Uterine smooth muscle cell (primary cell): ENCODE results near the gene ZNF768. TPM values are rescaled to one million over a fixed set of nuclear protein-coding genes. Genes with fewer than 3 reads are reported as not detected.

Source experiments
- total RNA-seq: library from RNA; depleted of rRNA; stranded (reverse); fragments of >200 nt; gene quantifications from 2 replicates; pipeline ENCODE4 v1.2.3, GENCODE V29; 2014

ZNF768 gene
- 20.3 and 21.6 TPM in 2 replicates for total RNA-seq

GRCh38 chr16:30526137-30526822 is at the start of gene ZNF768:
TSS of gene ZNF768 (minus strand) at chr16:30526566. CDS start at chr16:30526413, 153 bp downstream.

GRCh38 chr16:30571445-30572322 is 45.3 kb upstream of the ZNF768 start, which contains the start of gene ZNF688:
TSS of gene ZNF688 (minus strand) at chr16:30571714. CDS start at chr16:30571629, 85 bp downstream.

GRCh38 chr16:30557957-30558788 is 31.8 kb upstream of the ZNF768 start, which contains the start of gene ZNF764:
TSS of gene ZNF764 (minus strand) at chr16:30558374. CDS start at chr16:30558182, 192 bp downstream.

GRCh38 chr16:30534368-30535105 is 8.2 kb upstream of the ZNF768 start, which contains the start of gene ZNF747:
TSS of gene ZNF747 (minus strand) at chr16:30534858. CDS start at chr16:30534679, 179 bp downstream.

Other genes with a start within 250 kb of the ZNF768 start
- gene CD2BP2, start 171.3 kb downstream of the ZNF768 start, total RNA-seq, result 37.9 and 41.6 TPM in 2 replicates
- 34.7 and 40.4 TPM in 2 replicates for gene TBC1D10B, start 156.1 kb downstream of the ZNF768 start, total RNA-seq
- 0.75 TPM in 1 of 2 replicates, not detected in the other for gene MYL11, start 151.8 kb downstream of the ZNF768 start, total RNA-seq
- 0.25 TPM in 1 of 2 replicates, not detected in the other for gene SEPTIN1, start 144.0 kb downstream of the ZNF768 start, total RNA-seq
- 6.0 and 8.2 TPM in 2 replicates for gene ZNF48, start 131.1 kb downstream of the ZNF768 start, total RNA-seq
- 14.2 and 17.1 TPM in 2 replicates for gene ZNF771, start 119.0 kb downstream of the ZNF768 start, total RNA-seq
- gene DCTPP1, start 96.5 kb downstream of the ZNF768 start, total RNA-seq, result 12.9 and 25.0 TPM in 2 replicates
- gene SEPHS2, start 80.7 kb downstream of the ZNF768 start, total RNA-seq, result 16.5 and 26.6 TPM in 2 replicates
- not detected in 2 replicates for gene ITGAL, start 53.8 kb downstream of the ZNF768 start, total RNA-seq
- 6.5 and 10.6 TPM in 2 replicates for gene ZNF747, start 8.3 kb upstream of the ZNF768 start, total RNA-seq
- 5.4 and 5.6 TPM in 2 replicates for gene ZNF764, start 31.8 kb upstream of the ZNF768 start, total RNA-seq
- 8.9 and 10.3 TPM in 2 replicates for gene ZNF688, start 45.1 kb upstream of the ZNF768 start, total RNA-seq
- 7.5 and 12.1 TPM in 2 replicates for gene ZNF785, start 59.1 kb upstream of the ZNF768 start, total RNA-seq
- 4.1 and 4.4 TPM in 2 replicates for gene ZNF689, start 83.8 kb upstream of the ZNF768 start, total RNA-seq
- 4.8 and 5.1 TPM in 2 replicates for gene PRR14, start 124.4 kb upstream of the ZNF768 start, total RNA-seq
- gene FBRS, start 131.9 kb upstream of the ZNF768 start, total RNA-seq, result 16.8 and 27.6 TPM in 2 replicates
- 25.5 and 30.9 TPM in 2 replicates for gene SRCAP, start 172.6 kb upstream of the ZNF768 start, total RNA-seq
- gene PHKG2, start 221.9 kb upstream of the ZNF768 start, total RNA-seq, result 25.4 and 31.5 TPM in 2 replicates
- gene CFAP119, start 235.5 kb upstream of the ZNF768 start, total RNA-seq, result 3.4 and 3.8 TPM in 2 replicates
- 86.2 and 88.5 TPM in 2 replicates for gene RNF40, start 235.8 kb upstream of the ZNF768 start, total RNA-seq